ENCODE results near the gene ZBTB7C.
A peak's percentile ranks its signal among the peaks of the same experiment; 100 is the strongest.
"Not testable (repeated sequence)": the region's sequence is repeated elsewhere in the genome, so short reads cannot be mapped to it uniquely, and the experiment has no call there.

ZBTB7C gene

GRCh38 chr18:48408727-48409590, at the start of gene ZBTB7C:
ZBTB7C (minus strand) TSS chr18:48409383.
- FAIRE-seq, result no peak

GRCh38 chr18:48456838-48457237, 47.7 kb upstream of the ZBTB7C start:
- no peak for FAIRE-seq

- no peak for FAIRE-seq
Measured at GRCh38 chr18:48455555-48456478, 46.6 kb upstream of the ZBTB7C start.

GRCh38 chr18:48454261-48454757, 45.1 kb upstream of the ZBTB7C start:
- no peak for FAIRE-seq

- FAIRE-seq, result no peak
Measured at GRCh38 chr18:48453330-48454066, 44.3 kb upstream of the ZBTB7C start.

- no peak for FAIRE-seq
Measured at GRCh38 chr18:48452861-48453323, 43.7 kb upstream of the ZBTB7C start.

GRCh38 chr18:48450685-48451084, 41.5 kb upstream of the ZBTB7C start:
- FAIRE-seq, result no peak

GRCh38 chr18:48446582-48447225, 37.5 kb upstream of the ZBTB7C start:
- FAIRE-seq, result no peak

- peak; percentile 68 for FAIRE-seq
Measured at GRCh38 chr18:48445540-48445939, 36.4 kb upstream of the ZBTB7C start.

GRCh38 chr18:48442761-48443160, 33.6 kb upstream of the ZBTB7C start:
- no peak for FAIRE-seq

GRCh38 chr18:48441405-48441881, 32.3 kb upstream of the ZBTB7C start:
- FAIRE-seq, result no peak

GRCh38 chr18:48440924-48441323, 31.7 kb upstream of the ZBTB7C start:
- FAIRE-seq, result no peak

GRCh38 chr18:48436907-48437306, 27.7 kb upstream of the ZBTB7C start:
- no peak for FAIRE-seq

GRCh38 chr18:48434382-48434781, 25.2 kb upstream of the ZBTB7C start:
- not testable (repeated sequence) for FAIRE-seq

GRCh38 chr18:48433541-48433940, 24.4 kb upstream of the ZBTB7C start:
- FAIRE-seq, result no peak

GRCh38 chr18:48430150-48430549, 21.0 kb upstream of the ZBTB7C start:
- FAIRE-seq, result no peak

- FAIRE-seq, result no peak
Measured at GRCh38 chr18:48428475-48429177, 19.4 kb upstream of the ZBTB7C start.

GRCh38 chr18:48422947-48423378, 13.8 kb upstream of the ZBTB7C start:
- no peak for FAIRE-seq

GRCh38 chr18:48419277-48420022, 10.3 kb upstream of the ZBTB7C start:
- FAIRE-seq, result no peak

- no peak for FAIRE-seq
Measured at GRCh38 chr18:48418539-48419276, 9.5 kb upstream of the ZBTB7C start.
